ENCODE data around the gene HNRNPM.
"Not testable (repeated sequence)": the region's sequence is repeated elsewhere in the genome, so short reads cannot be mapped to it uniquely, and the experiment has no call there.

The HNRNPM gene

GRCh38 chr19:8430650-8431049, 14.1 kb upstream of the HNRNPM start:
- Histone ChIP-seq H3K27ac (no peak overlapping the region), H3K9me3 (no peaks in the 10 kb centered on the region), H3K4me3 (no peak overlapping the region), H3K36me3 (peaks cover 7 to 45% (median 20%) of the 10 kb centered on the region in 3 donors), H3K4me1 (peaks cover 0 to 17% (median 9%) of the 10 kb centered on the region in 4 donors), H3K27me3 (no peaks in the 10 kb centered on the region)
- no peak for TF ChIP-seq CTCF (IDR thresholded peaks at IDR 0.05)
- DNase-seq = no peak
- intact Hi-C loops (cut with DNase I; ENCODE audit: low total_unique reads) = no loop called here

GRCh38 chr19:8438236-8438635, 6.5 kb upstream of the HNRNPM start:
- intact Hi-C loops (cut with DNase I; ENCODE audit: low total_unique reads) = no loop called here
- Histone ChIP-seq H3K4me1 (peaks cover 0 to 16% (median 9%) of the 10 kb centered on the region in 4 donors), H3K27ac (no peak overlapping the region), H3K27me3 (no peaks in the 10 kb centered on the region), H3K9me3 (no peaks in the 10 kb centered on the region), H3K36me3 (peaks cover 9 to 22% (median 10%) of the 10 kb centered on the region in 3 donors), H3K4me3 (no peak overlapping the region)
- DNase-seq = peak; percentile 2 to 37
- no peak for TF ChIP-seq CTCF (IDR thresholded peaks at IDR 0.05)

- Histone ChIP-seq H3K36me3 (peaks cover 9 to 19% (median 10%) of the 10 kb centered on the region in 3 donors), H3K9me3 (no peaks in the 10 kb centered on the region), H3K27ac (no peak overlapping the region), H3K27me3 (no peaks in the 10 kb centered on the region), H3K4me1 (peaks cover 0 to 17% (median 13%) of the 10 kb centered on the region in 4 donors), H3K4me3 (no peak overlapping the region)
- peak in 1 of 2 donors; percentile 51 for DNase-seq
- intact Hi-C loops (cut with DNase I; ENCODE audit: low total_unique reads) = no loop called here
- no peak for TF ChIP-seq CTCF (IDR thresholded peaks at IDR 0.05)
Measured at GRCh38 chr19:8441725-8442544, 2.8 kb upstream of the HNRNPM start.

GRCh38 chr19:8444140-8444676, 567 bp upstream of the HNRNPM start:
- peak overlapping the region; percentile 74 to 99 for H3K4me3 ChIP-seq
- intact Hi-C loops (cut with DNase I; ENCODE audit: low total_unique reads); DNase-seq; H3K9me3 ChIP-seq; H3K27me3 ChIP-seq: not testable (repeated sequence)
- peaks cover 0 to 10% (median under 1%) of the 10 kb centered on the region in 3 donors for H3K36me3 ChIP-seq
- peak overlapping the region; percentile 96 to 99 for H3K27ac ChIP-seq
- H3K4me1 ChIP-seq = peaks cover 0 to 39% (median 32%) of the 10 kb centered on the region in 4 donors

- Histone ChIP-seq H3K27me3 (no peaks in the 10 kb centered on the region), H3K9me3 (no peaks in the 10 kb centered on the region), H3K4me3 (peak overlapping the region; percentile 74 to 99), H3K27ac (peak overlapping the region; percentile 96 to 99), H3K36me3 (peaks cover 0 to 8% (median 0%) of the 10 kb centered on the region in 3 donors), H3K4me1 (peaks cover 0 to 50% (median 40%) of the 10 kb centered on the region in 4 donors)
- intact Hi-C loops (cut with DNase I; ENCODE audit: low total_unique reads) = no loop called here
- TF ChIP-seq CTCF (IDR thresholded peaks at IDR 0.05) = no peak
- DNase-seq = peak; percentile 41 to 82
Measured at GRCh38 chr19:8445488-8446001, 770 bp downstream of the HNRNPM start.

Measured in tibial artery (tissue), 4 donors.